AG04449 (cell line): ENCODE data around the gene PTMA.
"Not testable (repeated sequence)": the region's sequence is repeated elsewhere in the genome, so short reads cannot be mapped to it uniquely, and the experiment has no call there.

ENCODE experiments used
- CTCF ChIA-PET: fragments of 350-600 bp; formaldehyde crosslinking; extraction: SDS; loops from one replicate; lab custom pipeline; 2021; ENCODE audit warnings: antibody characterized with exemption; lab: Yijun Ruan, JAX
- POLR2A ChIA-PET: fragments of 400-600, 350-600 bp; formaldehyde crosslinking; extraction: SDS; loops from one replicate; lab custom pipeline; 2020; ENCODE audit warnings: antibody characterized with exemption, inconsistent platforms; lab: Yijun Ruan, JAX
- DNase-seq: peaks from one replicate; pipeline ENCODE4 v3.0.0-alpha.2; 2010; ENCODE audit warnings: low read depth, low spot score
- H3K4me3 ChIP-seq: 2 replicates; pipeline ENCODE4 v1.5.1; 2011; ENCODE audit warnings: low read depth, mild to moderate bottlenecking, control low read depth, low read length
- TF ChIP-seq, protein P1 (sequence below): IDR thresholded peaks from one replicate; pipeline ENCODE4 v1.5.1; 2011; ENCODE audit warnings: mild to moderate bottlenecking, moderate library complexity, low read length, control low read depth, inconsistent platforms; ENCODE audit not compliant: insufficient read depth; ENCODE audit errors: missing control alignments

PTMA gene

DNA sequence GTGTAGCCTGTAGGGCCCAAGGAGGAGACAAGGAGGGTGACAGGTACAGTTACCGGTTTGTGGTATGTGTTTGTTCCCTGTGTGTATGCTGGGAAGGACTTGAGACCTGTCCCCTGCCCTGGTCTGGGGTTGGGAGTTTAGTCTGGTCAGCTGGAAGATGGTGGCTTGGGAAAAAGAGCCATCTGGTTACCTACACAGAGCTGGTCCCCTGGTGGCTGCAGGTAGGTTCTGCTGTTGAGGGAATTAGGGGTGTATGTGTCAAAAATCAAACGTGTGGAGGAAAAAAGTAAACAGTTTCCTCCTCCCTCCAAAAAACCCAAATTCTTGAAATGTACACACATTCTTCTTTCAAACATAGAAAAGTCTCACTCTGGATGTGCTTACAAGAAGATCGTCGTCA, 24.3 kb downstream of the PTMA start:
- POLR2A ChIA-PET = no interaction called here
- TF ChIP-seq, protein P1, sequence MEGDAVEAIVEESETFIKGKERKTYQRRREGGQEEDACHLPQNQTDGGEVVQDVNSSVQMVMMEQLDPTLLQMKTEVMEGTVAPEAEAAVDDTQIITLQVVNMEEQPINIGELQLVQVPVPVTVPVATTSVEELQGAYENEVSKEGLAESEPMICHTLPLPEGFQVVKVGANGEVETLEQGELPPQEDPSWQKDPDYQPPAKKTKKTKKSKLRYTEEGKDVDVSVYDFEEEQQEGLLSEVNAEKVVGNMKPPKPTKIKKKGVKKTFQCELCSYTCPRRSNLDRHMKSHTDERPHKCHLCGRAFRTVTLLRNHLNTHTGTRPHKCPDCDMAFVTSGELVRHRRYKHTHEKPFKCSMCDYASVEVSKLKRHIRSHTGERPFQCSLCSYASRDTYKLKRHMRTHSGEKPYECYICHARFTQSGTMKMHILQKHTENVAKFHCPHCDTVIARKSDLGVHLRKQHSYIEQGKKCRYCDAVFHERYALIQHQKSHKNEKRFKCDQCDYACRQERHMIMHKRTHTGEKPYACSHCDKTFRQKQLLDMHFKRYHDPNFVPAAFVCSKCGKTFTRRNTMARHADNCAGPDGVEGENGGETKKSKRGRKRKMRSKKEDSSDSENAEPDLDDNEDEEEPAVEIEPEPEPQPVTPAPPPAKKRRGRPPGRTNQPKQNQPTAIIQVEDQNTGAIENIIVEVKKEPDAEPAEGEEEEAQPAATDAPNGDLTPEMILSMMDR = no peak
- CTCF ChIA-PET = interaction anchor here (0.6 to 1.5 kb wide), 3 partner anchors 8 to 12 kb away, joined by 3 to 5 read pairs (median 4); no protein-coding TSS in a partner anchor
- DNase-seq = no peak
- no peak overlapping the region for H3K4me3 ChIP-seq

DNA sequence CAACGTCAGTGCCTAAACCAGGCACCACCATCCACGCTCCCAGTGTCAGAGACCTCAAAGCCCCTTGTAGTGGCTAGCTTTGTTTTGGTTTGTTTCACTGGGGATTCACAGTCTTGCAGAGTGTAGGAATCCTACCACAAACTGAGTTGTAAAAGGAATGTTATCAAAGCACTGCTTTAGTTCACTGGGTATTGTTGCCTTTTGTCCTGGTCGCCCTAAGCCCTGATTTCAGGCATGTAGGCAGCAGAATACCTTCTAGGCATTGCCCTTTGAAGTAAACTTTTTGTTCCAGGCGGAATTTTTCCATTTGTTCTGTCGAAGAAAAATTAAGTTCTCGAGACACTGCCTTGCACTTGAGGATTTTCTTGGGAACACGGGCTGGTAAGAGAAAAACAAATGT, 29.4 kb downstream of the PTMA start:
- TF ChIP-seq, protein P1 = no peak
- POLR2A ChIA-PET = no interaction called here
- no peak for DNase-seq
- CTCF ChIA-PET = interaction anchor here (1.0 to 2.2 kb wide), 3 partner anchors 12 to 63 kb away, joined by 3 to 10 read pairs (median 5); no protein-coding TSS in a partner anchor
- no peak overlapping the region for H3K4me3 ChIP-seq

DNA sequence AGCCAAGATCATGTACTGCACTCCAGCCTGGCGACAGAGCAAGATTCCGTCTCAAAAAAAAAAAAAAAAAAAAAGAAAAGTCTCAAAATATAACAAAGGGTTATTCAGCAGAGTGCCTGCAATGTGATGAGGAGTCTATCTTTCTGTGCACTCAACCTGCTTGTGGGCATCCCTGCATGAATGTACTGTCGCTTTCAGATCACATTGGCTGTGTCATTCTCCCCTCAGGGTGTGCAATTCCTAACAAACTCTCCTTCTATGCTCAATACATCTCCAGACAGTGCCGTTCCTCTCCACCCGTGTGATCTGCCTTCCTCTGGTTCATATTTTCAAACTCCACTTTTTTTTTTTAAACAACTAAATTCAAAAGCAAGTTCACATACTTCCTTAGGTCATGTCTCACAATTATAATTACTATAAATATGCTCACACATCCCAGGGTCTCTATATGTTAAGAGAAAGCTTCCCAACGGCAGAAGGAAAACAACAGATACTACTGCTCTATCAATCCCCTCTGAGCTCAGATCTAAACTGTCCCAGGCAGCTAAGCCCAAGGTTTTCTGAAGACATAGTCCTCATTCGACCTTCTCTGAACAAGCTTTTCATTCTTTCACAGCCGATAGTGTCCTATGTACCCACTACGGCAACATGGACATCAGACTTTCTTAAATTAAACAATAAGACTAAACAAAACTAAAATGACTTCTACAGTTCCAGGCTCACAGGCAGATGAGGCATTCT, 35.2 kb downstream of the PTMA start:
- TF ChIP-seq, protein P1 = no peak
- H3K4me3 ChIP-seq = no peak overlapping the region
- no peak for DNase-seq
- POLR2A ChIA-PET = no interaction called here
- CTCF ChIA-PET = interaction anchor here (0.9 to 1.2 kb wide), 2 partner anchors 29 to 37 kb away, joined by 4 to 6 read pairs; no protein-coding TSS in a partner anchor

DNA sequence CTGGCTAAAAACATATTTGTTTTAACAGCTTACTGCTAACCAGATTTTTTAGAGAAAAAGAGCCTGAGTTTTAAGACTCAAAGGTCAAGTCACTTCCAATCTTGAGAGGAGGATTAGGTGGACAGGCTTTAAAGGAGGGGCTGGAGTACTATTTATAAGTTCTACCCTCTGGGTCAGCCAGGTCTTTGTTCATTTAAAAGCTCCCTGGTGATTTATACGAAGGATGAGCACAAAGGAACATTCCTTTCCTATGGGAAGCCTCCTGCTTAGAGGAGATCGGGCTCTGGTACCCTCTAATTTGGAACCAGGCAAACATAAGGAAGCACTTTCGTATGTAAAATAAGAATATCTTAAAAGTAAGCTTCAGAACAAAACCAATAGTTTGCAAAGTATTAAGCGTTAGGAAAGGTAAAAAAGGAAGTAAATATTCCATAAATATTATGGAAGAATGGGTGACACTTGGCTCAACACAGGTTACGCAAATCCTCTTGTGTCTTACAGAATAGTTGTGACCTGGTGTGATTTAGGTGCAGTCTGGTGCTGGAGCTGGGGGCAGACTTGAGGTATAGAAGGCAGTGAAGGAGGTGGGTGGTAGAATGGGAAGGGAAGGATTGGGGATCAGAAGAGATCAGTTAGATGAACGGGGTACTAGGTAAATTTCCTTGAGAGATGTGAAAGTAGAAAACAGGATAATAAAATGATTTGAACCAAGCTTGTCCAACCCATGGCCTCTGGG, 37.1 kb downstream of the PTMA start:
- no peak for DNase-seq
- no peak overlapping the region for H3K4me3 ChIP-seq

DNA sequence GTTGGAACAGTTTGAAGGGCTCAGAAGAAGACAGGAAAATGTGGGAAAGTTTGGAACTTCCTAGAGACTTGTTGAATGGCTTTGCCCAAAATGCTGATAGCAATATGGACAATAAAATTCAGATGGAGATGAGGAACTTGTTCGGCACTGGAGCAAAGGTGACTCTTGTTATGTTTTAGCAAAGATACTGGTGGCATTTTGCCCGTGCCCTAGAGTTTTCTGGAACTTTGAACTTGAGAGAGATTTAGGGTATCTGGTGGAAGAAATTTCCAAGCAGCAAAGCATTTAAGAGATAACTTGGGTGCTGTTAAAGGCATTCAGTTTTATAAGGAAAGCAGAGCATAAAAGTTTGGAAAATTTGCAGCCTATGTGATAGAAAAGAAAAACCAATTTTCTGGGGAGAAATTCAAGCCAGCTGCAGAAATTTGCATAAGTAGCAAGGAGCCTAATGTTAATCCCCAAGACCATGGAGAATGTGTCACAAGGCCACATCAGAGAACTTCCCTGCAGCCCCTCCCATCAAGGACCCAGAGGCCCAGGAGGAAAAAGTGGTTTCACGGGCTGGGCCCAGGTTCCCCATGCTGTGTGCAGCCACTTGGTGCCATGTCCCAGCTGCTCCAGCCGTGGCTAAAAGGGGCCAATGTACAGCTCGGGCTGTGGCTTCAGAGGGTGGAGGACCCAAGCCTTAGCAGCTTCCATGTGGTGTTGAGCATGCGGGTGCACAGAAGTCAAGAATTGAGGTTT, 40.0 kb downstream of the PTMA start:
- POLR2A ChIA-PET, DNase-seq, CTCF ChIA-PET, H3K4me3 ChIP-seq: not testable (repeated sequence)

More for the DNA sequence above, 37.1 kb downstream of the PTMA start:
- ChIA-PET POLR2A (no interaction called here), CTCF (interaction anchor here (1.1 to 1.6 kb wide), 9 partner anchors 13 to 68 kb away, joined by 3 to 9 read pairs (median 4); no protein-coding TSS in a partner anchor)
- TF ChIP-seq, protein P1 = no peak

DNA sequence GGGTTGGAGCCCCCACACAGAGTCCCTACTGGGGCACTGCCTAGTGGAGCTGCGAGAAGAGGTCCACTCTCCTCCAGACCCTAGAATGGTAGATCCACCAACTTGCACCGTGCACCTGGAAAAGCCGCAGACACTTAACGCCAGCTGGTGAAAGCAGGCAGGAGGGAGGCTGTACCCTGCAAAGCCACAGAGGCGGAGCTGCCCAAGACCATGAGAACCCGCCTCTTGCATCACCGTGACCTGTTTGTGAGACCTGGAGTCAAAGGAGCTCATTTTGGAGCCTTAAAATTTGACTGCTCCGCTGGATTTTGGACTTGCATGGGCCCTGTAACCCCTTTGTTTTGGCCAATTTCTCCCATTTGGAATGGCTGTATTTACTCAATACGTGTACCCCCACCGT, 40.7 kb downstream of the PTMA start:
- H3K4me3 ChIP-seq, POLR2A ChIA-PET, DNase-seq, CTCF ChIA-PET: not testable (repeated sequence)
